Measurements from ENCODE around the gene PLXNB3.

The PLXNB3 gene

DNA sequence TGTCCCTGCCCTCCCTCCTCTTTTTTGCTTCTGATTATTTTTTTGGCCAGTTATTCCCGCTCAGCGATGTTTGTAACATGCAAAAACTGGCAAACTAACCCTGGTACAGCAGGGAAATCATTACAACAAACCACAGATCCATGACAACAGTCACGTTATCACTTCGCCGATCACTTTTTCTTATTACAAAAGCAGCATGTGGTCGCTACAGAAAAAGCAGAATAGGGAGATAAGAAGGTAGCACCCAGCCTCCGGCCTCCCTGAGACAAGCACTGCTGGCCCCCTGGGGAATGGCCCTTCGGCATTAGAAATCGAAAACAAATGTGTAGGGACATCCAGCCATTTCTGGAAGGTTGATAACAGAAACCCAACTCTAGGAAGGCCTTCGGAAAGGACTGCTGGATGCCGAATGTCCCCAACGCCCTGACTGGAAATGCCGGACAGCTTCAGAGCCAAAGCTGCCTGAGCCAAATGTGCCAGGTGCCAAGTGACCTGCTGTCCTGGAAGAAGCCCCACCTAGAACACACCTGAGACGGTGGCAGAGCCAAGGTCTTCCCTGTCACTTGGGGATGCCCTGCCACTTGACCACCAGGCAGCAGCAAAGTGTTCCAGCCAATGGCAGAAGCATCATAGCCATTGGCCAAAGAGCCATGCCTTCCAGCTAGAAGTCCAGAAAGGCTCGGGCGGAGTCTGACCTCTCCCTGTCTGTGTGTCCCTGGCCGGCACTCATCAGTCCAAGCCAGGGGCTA lies 27.2 kb downstream of the PLXNB3 start:
- DNase-seq (ENCODE audit: low read depth in 3 of 3), result no peak

DNA sequence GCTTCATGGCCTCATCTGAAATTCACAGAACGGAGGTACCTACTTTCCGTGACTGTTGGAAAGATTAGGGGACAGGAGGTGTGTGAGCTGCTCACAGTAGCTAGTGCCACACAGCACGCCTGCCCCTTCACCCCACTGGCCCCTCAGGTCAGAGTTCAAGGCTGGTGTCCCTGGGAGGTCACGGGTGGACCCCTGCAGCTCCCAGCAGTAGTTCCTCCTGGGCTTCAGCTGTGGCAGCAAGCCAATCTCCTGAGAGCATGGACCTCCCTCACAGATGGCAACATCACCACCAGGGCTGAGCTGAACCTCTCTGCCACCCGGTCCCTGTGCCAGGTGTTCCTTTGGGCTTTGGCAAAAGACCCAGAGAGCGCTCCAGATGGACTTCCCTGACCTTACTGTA lies 28.3 kb downstream of the PLXNB3 start:
- no peak for DNase-seq (ENCODE audit: low read depth in 3 of 3)

DNA sequence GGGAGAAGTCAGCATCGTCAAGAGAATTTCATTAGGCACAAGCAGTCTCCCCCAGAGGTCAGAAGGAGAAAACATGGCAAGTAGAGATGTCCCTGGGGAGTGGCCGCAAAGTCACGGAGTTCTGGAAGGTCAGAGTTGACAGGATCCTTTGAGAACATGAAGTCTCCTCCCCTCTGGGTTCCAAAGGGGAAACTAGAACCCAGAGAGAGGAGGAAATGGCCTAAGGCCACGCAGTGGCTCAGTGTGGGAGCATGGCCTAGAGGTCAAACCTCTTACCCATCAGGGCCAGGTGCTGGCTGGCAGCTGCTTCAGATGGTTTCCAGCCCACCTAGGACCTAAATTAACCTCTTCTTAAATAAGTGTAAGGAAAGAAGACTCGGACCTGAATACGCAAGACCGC lies 29.2 kb downstream of the PLXNB3 start:
- no peak for DNase-seq (ENCODE audit: low read depth in 3 of 3)

DNA sequence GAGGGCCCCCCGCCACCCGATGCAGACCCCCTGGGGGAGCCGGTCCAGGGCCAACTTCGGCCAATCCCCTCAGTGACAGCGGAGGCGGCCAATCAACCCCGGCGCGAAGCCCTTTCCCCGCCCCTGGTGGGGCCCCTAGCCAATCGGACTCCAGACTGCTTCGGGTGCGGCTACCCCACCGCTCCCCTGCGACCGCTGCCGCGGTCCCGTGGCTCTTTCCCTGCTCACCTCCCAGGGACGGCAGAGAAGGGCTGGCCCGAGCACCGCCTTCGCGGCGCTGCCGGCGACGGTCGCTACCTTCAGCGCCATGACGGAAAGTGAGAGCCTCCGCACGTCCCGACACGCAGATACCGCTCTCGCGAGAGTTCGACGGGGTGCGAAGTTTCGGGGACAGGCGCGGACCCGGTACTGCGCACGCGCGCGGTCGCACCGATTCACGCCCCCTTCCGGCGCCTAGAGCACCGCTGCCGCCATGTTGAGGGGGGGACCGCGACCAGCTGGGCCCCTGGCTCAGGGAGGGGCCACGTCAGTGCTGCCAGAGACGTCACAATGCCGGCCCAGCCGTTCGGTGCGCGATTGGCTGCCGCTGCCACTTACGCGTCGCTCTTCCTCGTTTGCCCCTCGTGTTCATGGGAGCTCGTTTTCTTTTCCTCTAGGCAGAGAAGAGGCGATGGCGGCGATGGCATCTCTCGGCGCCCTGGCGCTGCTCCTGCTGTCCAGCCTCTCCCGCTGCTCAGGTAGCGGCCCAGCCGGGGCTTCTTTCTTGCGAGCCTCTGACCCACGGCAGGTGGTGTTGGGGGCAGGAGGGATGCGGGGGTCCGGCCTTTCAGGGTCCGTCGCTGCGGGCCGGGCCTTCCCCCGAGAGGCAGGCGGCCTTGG lies 30.2 kb downstream of the PLXNB3 start, which contains the start of the genes IDH3G and SSR4:
Gene IDH3G, minus strand, starts transcription at position 358 of the 879 bp plus-strand sequence. Its CDS starts 49 bp downstream, at position 309.
Gene SSR4, plus strand, starts transcription at position 651 of the 879 bp plus-strand sequence. Its CDS starts 20 bp downstream, at position 671.
- DNase-seq (ENCODE audit: low read depth in 3 of 3), result peak; percentile 77 to 89 (median 88)

- no peak for DNase-seq (ENCODE audit: low read depth in 3 of 3)
Observed at GRCh38 chrX:153794897-153795816, 31.1 kb downstream of the PLXNB3 start.

DNA sequence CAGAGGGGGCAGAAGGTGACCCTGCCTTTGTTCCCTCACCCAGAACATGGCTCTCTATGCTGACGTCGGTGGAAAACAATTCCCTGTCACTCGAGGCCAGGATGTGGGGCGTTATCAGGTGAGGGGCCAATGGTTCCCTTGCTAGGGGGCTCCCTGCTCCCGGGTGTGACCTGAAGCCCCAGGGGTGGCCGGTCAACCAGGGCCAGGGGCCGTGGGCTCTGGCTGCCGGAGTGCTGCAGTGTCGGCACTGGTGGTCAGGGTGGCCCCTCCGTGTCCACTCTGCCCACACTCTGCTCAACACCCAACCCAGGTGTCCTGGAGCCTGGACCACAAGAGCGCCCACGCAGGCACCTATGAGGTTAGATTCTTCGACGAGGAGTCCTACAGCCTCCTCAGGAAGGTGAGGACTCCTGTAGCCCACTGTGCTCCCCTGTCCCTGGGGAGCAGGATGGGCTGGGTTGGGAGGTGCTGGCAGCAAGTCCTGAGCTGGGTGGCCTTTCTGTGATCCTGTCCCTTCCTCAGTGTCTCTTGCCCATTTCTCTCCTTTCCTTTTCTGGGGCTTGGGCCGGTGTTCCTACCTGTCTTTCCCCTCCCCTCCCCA lies 33.5 kb downstream of the PLXNB3 start:
- no peak for DNase-seq (ENCODE audit: low read depth in 3 of 3)

DNA sequence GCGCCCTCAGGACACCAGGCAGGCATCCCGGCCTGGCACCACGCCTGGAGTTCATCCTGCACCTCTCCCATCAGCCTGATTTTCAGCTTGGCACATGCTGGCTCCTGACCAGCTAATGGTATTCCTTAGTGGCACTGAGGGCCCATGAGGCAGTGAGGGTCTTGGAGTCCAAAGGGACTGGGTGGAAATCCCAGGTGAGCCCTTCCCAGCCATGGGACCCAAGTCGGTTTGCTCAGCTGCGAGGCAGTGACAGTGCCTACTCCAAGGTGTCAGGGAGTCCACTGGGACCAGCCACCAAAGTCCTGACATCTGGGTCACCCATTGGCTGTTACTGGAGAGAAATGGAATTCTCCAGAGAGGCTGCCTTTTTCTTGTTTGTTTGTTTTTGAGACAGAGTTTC lies 35.3 kb downstream of the PLXNB3 start:
- no peak for DNase-seq (ENCODE audit: low read depth in 3 of 3)

- no peak for DNase-seq (ENCODE audit: low read depth in 3 of 3)
Observed at GRCh38 chrX:153800177-153800722, 36.2 kb downstream of the PLXNB3 start.

DNA sequence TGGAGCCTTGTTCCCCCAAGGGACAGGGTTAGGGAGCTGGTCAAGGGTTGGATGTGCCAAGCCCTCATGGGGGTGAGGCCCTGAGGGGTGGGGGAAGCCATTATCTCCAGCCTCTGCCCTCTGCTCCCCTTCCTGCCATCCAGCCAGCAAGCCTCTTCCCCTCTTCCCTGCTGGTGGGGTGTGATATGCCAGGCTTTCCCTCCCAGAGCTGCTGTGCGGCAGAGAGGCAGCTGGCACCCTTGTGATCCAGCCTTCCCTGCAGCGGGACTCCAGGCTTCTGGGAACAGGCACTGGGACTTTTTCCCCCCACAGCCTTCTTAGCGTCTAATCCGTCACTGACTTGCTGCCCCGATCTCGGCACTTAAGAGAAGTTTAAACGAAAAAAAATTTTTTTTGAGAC lies 36.7 kb downstream of the PLXNB3 start:
- DNase-seq (ENCODE audit: low read depth in 3 of 3), result no peak

DNA sequence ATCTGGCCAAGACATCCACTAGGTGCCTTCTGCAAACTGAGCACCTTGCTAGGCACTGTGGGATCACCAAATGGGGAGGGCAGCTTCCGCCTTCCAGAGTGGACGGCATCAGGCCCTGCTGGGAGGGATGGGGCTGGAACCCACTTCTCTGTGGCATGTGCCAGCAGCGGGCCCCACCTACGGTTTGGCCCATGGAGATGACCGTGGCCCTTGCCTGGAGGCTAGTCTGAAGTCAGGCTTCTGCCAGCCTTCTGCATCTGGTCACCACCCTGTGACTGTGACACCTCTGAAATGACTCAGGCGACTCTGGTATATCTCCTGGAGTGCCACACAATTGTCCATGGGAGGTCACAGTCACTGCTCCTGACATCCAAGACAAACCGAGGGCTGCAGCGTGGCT lies 37.6 kb downstream of the PLXNB3 start:
- no peak for DNase-seq (ENCODE audit: low read depth in 3 of 3)

DNA sequence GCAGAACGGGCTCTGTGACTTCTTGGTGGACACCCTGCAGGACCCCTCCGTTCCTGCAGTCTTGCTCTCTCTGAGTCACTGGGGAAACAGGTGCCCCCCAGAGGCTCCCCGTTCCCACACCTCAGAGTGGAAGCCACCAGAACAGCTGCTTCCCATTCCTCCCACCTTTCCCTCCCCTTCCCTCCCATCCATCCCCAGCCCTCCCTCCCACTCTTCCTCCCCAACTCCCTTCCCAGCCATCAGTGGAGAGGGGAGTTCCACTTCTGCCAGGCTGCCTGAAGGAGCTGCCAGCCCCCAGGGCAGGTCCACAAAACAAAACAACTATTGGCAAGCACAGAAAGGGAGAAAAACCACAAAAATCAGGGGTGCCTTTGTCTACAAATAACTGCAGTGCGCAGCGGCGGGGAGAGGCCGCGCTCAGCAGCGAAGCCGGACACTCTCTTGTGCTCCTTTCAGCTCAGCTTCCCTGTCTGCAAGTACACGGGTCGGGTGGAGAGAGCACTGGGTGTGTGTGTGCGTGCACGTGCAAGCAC lies 38.5 kb downstream of the PLXNB3 start:
- no peak for DNase-seq (ENCODE audit: low read depth in 3 of 3)

GRCh38 chrX:153803211-153804099 lies 39.4 kb downstream of the PLXNB3 start:
- DNase-seq (ENCODE audit: low read depth in 3 of 3), result no peak

DNA sequence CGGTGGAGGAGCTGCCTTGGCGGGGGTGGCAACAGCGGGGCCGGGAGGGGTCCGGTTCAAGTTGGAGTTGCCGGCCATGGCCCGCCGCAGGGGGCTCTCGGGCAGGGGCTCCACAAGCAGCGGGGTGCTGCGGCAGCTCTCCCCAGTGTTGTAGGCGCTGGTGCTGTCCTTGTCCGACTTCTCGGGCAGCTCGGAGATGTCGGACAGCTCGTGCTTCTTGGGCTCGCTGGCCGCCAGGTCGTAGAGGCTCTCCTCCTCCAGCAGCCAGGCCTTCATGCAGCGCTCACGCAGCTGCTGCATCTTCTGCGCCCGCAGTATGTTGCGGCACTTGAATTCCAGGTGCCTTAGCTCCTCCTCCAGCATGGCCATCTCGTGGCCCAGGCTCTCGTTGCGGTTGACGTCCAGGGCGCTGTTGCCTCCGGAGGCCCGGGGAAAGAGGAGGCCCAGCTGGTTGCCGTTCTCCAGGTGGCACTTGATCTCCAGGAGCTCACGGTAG lies 40.1 kb downstream of the PLXNB3 start:
- no peak for DNase-seq (ENCODE audit: low read depth in 3 of 3)

DNA sequence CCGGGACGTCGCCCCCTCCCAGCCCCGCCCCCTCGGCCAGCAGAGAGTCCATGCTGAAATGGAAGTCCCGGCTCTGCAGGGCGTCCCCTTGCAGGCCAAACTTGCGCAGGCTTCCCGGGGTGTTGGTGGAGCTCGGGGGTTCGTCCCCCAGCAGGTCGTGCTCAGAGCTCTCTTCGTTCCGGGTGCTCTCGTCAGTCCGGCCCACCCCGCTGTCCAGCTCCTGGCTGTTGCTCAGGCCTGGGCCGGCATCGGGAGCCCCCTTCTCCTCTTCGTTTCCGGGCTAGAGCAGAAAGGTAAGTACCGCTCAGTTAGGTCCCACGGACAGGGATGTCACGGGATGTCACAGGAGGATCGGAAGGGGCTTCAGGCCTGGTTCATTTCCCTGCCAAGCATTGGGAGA lies 40.6 kb downstream of the PLXNB3 start:
- no peak for DNase-seq (ENCODE audit: low read depth in 3 of 3)

- no peak for DNase-seq (ENCODE audit: low read depth in 3 of 3)
Observed at GRCh38 chrX:153805436-153805835, 41.4 kb downstream of the PLXNB3 start.

- no peak for DNase-seq (ENCODE audit: low read depth in 3 of 3)
Observed at GRCh38 chrX:153806999-153807575, 43.0 kb downstream of the PLXNB3 start.

DNA sequence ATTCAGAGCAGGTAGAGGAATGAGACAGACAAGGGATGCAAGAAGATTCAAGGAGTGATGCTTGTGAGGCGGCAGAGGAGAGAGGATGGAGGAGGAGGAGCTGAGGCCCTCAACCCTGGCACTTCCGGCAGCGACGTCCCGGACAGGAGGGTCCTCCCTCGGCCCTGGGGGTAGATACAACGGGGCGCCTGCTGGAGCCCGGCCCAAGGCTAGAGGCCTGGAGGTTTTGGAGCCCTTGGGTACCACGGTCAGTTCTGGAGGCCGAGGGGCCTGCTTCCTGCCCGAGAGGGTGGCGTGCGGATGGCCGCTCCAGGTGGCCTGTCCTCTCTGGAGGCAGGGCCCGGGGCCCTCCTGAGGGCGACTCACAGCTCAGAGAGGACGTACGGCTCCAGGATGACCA lies 43.9 kb downstream of the PLXNB3 start:
- DNase-seq (ENCODE audit: low read depth in 3 of 3), result no peak

DNA sequence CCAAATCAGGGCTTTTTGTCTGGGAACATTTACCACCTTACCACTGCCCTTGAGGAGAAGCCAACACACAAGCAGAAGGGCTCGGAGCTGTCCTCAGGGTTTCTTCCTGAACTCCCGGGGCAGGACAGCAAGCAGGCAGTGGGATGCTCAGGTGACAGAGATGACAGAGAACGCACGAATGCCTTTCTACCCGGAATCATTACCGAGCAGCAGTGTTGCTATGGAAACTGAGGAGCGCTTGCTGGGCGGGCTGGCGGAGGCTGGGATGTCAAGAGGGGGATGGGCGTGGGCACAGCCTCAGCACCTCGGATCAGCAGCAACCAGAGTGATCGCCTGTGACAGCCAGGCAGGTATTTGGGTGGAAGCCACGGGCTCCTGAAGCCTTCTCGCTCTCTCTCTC lies 48.2 kb downstream of the PLXNB3 start:
- no peak for DNase-seq (ENCODE audit: low read depth in 3 of 3)

- DNase-seq (ENCODE audit: low read depth in 3 of 3), result no peak
Observed at GRCh38 chrX:153813161-153813560, 49.1 kb downstream of the PLXNB3 start.
